ENCODE measurements around the gene ADGRE2.
"Not testable (repeated sequence)": the region's sequence is repeated elsewhere in the genome, so short reads cannot be mapped to it uniquely, and the experiment has no call there.

ADGRE2 gene

GRCh38 chr19:14785102-14785793 is 6.9 kb upstream of the ADGRE2 start:
- not testable (repeated sequence) for H3K36me3 Mint-ChIP-seq (ENCODE audit: low read depth); H3K9me3 Mint-ChIP-seq; H3K27me3 Mint-ChIP-seq (ENCODE audit: low read depth); H3K4me1 Mint-ChIP-seq (ENCODE audit: low read depth)
- peak; percentile 42 for DNase-seq (ENCODE audit: low spot score)
- Mint-ChIP-seq H3K4me3 (peak overlapping the region; percentile 36), H3K27ac (peak overlapping the region; percentile 18)

DNA sequence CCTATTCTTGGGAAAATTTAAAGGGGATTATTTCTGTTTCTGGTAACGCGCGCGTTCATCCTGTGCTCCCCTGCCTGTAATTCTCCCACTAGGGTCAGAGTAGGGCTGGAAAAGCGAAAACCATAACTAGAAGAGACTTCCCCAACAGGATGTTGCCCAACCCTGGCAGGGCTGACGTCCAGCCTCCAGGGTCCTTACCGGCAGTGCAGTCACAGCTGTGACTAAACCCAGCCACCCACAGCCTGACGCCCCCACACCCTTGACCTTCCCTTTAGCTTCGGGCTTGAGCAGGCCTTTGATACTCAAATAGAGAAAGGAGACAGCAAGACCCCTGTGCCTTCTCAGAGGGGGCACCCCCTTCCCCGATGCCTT is 6.4 kb upstream of the ADGRE2 start:
- not testable (repeated sequence) for H3K27ac Mint-ChIP-seq
- DNase-seq (ENCODE audit: low spot score), result peak; percentile 68

GRCh38 chr19:14783410-14783998 is 5.1 kb upstream of the ADGRE2 start:
- not testable (repeated sequence) for H3K27ac Mint-ChIP-seq; H3K4me1 Mint-ChIP-seq (ENCODE audit: low read depth); H3K9me3 Mint-ChIP-seq; H3K4me3 Mint-ChIP-seq; H3K27me3 Mint-ChIP-seq (ENCODE audit: low read depth); DNase-seq (ENCODE audit: low spot score); H3K36me3 Mint-ChIP-seq (ENCODE audit: low read depth)

More for the DNA sequence above, 6.4 kb upstream of the ADGRE2 start:
- not testable (repeated sequence) for H3K36me3 Mint-ChIP-seq (ENCODE audit: low read depth); H3K27me3 Mint-ChIP-seq (ENCODE audit: low read depth); H3K4me3 Mint-ChIP-seq; H3K9me3 Mint-ChIP-seq; H3K4me1 Mint-ChIP-seq (ENCODE audit: low read depth)

DNA sequence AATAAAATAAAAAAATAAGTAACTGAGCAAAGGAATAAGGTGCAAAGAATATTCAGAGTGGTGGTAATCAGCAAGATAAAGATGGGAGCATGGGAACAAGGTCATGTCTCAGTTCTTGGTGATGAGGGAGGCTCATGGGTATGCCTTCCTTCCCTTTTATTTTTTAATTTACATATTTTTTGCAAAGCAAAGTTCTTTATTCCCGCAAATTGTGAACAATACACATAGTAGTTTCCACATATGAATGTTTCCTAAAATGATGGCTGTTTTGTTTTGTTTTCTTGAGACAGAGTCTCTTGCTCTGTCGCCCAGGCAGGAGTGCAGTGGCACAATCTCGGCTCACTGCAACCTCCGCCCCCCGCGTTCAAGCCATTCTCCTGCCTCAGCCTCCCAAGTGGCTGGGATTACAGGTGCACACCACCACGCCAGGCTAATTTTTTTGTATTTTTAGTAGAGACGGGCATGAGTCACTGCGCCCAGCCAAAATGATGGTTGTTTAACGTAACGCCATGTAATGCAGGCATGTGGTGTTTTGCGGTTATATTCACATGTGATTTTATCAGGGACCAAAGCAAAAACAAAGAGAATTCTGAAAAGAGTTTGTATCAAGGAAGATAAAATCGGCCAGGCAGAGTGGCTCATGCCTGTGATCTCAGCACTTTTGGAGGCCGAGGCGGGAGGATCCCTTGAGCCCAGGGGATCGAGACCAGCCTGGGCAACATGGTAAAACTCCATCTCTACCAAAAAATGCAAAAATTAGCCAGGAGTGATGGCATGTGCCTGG is 4.5 kb upstream of the ADGRE2 start:
- Mint-ChIP-seq H3K9me3 (no peaks in the 10 kb centered on the region), H3K27me3 (ENCODE audit: low read depth) (no peaks in the 10 kb centered on the region)

DNA sequence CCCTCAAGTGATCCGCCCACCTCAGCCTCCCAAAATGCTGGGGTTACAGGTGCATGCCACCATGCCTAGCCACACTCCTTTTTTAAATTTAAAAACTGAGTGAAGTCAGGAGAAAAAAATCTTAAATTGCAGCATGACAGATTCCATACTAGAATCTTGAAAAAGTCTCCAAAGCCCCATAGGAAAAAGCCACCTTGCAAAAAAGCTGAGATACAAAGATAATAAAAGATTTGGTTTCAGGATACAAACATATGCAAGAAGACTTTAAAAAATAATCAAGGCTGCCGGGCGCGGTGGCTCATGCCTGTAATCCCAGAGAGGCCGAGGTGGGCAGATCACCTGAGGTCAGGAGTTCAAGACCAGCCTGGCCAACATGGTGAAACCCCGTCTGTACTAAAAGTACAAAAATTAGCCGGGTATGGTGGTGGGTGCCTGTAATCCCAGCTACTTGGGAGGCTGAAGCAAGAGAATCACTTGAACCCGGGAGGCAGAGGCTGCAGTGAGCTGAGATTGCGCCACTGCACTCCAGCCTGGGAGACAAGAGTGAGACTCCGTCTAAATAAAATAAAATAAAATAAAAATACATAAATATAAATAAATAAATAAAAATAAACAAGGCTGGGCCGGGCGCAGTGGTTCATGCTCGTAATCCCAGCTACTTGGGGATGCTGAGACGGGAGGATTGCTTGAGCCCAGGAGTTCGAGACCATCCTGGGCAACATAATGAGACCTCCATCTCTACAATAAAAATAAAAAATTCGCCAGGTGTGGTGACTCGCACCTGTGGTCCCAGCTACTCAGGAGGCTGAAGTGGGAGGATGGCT is 3.6 kb upstream of the ADGRE2 start:
- not testable (repeated sequence) for H3K27me3 Mint-ChIP-seq (ENCODE audit: low read depth); H3K36me3 Mint-ChIP-seq (ENCODE audit: low read depth); H3K4me3 Mint-ChIP-seq; H3K9me3 Mint-ChIP-seq; H3K27ac Mint-ChIP-seq; DNase-seq (ENCODE audit: low spot score); H3K4me1 Mint-ChIP-seq (ENCODE audit: low read depth)

More for the DNA sequence above, 4.5 kb upstream of the ADGRE2 start:
- no peak for DNase-seq (ENCODE audit: low spot score)
- no peak overlapping the region for H3K27ac Mint-ChIP-seq
- H3K4me3 Mint-ChIP-seq, result no peak overlapping the region
- peaks cover 10% of the 10 kb centered on the region for H3K4me1 Mint-ChIP-seq (ENCODE audit: low read depth)
- no peaks in the 10 kb centered on the region for H3K36me3 Mint-ChIP-seq (ENCODE audit: low read depth)

DNA sequence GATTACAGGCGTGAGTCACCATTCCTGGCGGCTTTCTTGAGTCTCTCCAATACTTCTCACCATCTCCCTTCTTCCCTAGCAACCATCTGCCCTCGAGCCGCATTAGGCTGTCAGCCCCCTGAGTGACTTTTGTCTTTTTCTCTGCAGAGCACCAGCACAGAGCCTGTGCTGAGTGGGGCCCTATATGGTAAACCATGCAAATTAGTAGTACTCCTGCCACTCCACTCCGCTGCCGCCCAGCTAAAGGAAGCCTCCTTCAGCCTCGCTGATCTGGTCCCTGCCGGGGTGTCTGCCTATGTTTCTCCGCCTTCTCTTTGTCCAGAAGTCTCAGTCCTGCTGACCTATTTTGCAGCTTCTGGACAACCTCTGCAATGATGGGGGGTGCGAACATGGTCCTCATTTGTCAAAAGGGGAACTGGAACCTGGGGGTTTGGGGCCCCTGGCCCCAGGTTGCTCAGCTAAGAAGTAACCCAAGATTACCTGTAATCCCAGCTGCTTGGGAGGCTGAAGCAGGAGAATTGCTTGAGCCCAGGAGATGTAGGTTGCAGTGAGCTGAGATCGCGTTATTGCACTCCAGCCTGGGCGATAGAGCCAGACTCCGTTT is 2.4 kb upstream of the ADGRE2 start:
- H3K36me3 Mint-ChIP-seq (ENCODE audit: low read depth); H3K4me3 Mint-ChIP-seq; H3K9me3 Mint-ChIP-seq; DNase-seq (ENCODE audit: low spot score); H3K27ac Mint-ChIP-seq: not testable (repeated sequence)
- Mint-ChIP-seq H3K4me1 (ENCODE audit: low read depth) (peaks cover 11% of the 10 kb centered on the region), H3K27me3 (ENCODE audit: low read depth) (peaks cover 16% of the 10 kb centered on the region)

- H3K27ac Mint-ChIP-seq, result no peak overlapping the region
- DNase-seq (ENCODE audit: low spot score), result no peak
- H3K36me3 Mint-ChIP-seq (ENCODE audit: low read depth), result no peaks in the 10 kb centered on the region
- H3K9me3 Mint-ChIP-seq, result no peaks in the 10 kb centered on the region
- no peak overlapping the region for H3K4me3 Mint-ChIP-seq
- peaks cover 16% of the 10 kb centered on the region for H3K27me3 Mint-ChIP-seq (ENCODE audit: low read depth)
- H3K4me1 Mint-ChIP-seq (ENCODE audit: low read depth), result peaks cover 3% of the 10 kb centered on the region
Measured at GRCh38 chr19:14779151-14779550, 791 bp upstream of the ADGRE2 start.

DNA sequence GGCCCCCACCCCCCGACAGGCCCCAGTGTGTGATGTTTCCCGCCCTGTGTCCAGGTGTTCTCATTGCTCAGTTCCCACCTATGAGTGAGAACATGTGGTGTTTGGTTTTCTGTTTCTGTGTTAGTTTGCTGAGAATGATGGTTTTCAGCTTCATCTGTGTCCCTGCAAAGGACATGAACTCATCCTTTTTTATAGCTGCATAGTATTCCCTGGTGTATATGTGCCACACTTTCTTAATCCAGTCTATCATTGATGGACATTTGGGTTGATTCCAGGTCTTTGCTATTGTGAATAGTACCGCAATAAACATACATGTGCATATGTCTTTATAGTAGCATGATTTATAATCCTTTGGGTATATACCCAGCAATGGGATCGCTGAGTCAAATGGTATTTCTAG is 715 bp downstream of the ADGRE2 start:
- peaks cover 16% of the 10 kb centered on the region for H3K27me3 Mint-ChIP-seq (ENCODE audit: low read depth)
- not testable (repeated sequence) for H3K4me1 Mint-ChIP-seq (ENCODE audit: low read depth); H3K4me3 Mint-ChIP-seq; H3K27ac Mint-ChIP-seq; H3K9me3 Mint-ChIP-seq; DNase-seq (ENCODE audit: low spot score); H3K36me3 Mint-ChIP-seq (ENCODE audit: low read depth)

DNA sequence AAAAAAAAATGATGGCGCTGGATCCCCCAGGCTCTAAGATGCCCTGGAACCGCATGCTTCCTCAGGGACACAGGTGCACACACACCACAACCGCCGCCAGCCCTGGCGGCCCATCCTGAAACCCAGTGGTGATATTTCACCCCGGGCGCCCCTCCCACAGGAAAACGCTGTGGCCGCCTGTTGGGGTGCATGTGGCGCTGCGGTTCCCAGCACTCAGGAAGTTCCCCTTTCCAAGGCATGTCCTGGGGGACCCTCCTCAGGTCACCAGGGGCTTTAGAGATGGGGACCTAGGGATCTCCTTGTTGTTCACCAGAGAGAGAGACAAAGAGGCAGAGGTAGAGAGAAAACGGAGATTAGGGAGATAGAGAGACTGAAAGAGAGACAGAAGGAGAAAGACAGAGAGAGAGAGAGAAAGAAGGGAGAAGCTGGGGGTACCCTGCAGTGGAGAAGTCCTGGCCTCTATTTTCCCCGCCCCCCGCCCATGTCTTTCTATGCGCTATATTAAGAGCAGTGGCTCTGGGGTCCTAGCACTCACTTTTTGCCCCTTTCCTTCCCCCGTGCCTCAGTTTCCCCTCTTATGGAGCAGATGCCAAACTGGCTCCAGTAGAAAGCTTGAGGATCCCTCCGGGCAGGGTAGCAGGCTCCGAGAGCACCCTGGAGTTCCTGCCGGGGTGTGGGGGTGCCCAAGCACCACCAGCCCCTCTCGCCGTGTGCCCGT is 2.3 kb downstream of the ADGRE2 start:
- Mint-ChIP-seq H3K27me3 (ENCODE audit: low read depth) (peaks cover 16% of the 10 kb centered on the region), H3K36me3 (ENCODE audit: low read depth) (no peaks in the 10 kb centered on the region), H3K27ac (no peak overlapping the region)

GRCh38 chr19:14775326-14775725 is 3.0 kb downstream of the ADGRE2 start:
- H3K27me3 Mint-ChIP-seq (ENCODE audit: low read depth), result peaks cover 16% of the 10 kb centered on the region
- not testable (repeated sequence) for H3K4me1 Mint-ChIP-seq (ENCODE audit: low read depth); H3K27ac Mint-ChIP-seq; H3K9me3 Mint-ChIP-seq; DNase-seq (ENCODE audit: low spot score); H3K36me3 Mint-ChIP-seq (ENCODE audit: low read depth)
- H3K4me3 Mint-ChIP-seq, result peak overlapping the region; percentile 57

More for the DNA sequence above, 2.3 kb downstream of the ADGRE2 start:
- Mint-ChIP-seq H3K9me3 (no peaks in the 10 kb centered on the region), H3K4me1 (ENCODE audit: low read depth) (peaks cover 3% of the 10 kb centered on the region), H3K4me3 (peak overlapping the region; percentile 57)
- DNase-seq (ENCODE audit: low spot score), result no peak

- no peak overlapping the region for H3K4me3 Mint-ChIP-seq
- no peaks in the 10 kb centered on the region for H3K36me3 Mint-ChIP-seq (ENCODE audit: low read depth)
- no peaks in the 10 kb centered on the region for H3K9me3 Mint-ChIP-seq
- H3K4me1 Mint-ChIP-seq (ENCODE audit: low read depth), result peaks cover 3% of the 10 kb centered on the region
- no peak overlapping the region for H3K27ac Mint-ChIP-seq
- peaks cover 16% of the 10 kb centered on the region for H3K27me3 Mint-ChIP-seq (ENCODE audit: low read depth)
- no peak for DNase-seq (ENCODE audit: low spot score)
Measured at GRCh38 chr19:14774373-14774772, 4.0 kb downstream of the ADGRE2 start.

- not testable (repeated sequence) for H3K4me3 Mint-ChIP-seq; H3K4me1 Mint-ChIP-seq (ENCODE audit: low read depth); H3K36me3 Mint-ChIP-seq (ENCODE audit: low read depth); H3K27ac Mint-ChIP-seq; DNase-seq (ENCODE audit: low spot score); H3K9me3 Mint-ChIP-seq
- H3K27me3 Mint-ChIP-seq (ENCODE audit: low read depth), result peaks cover 16% of the 10 kb centered on the region
Measured at GRCh38 chr19:14773722-14774121, 4.6 kb downstream of the ADGRE2 start.

- H3K27me3 Mint-ChIP-seq (ENCODE audit: low read depth), result peaks cover 16% of the 10 kb centered on the region
- H3K36me3 Mint-ChIP-seq (ENCODE audit: low read depth), result no peaks in the 10 kb centered on the region
- no peak for DNase-seq (ENCODE audit: low spot score)
- peaks cover 3% of the 10 kb centered on the region for H3K4me1 Mint-ChIP-seq (ENCODE audit: low read depth)
- H3K27ac Mint-ChIP-seq, result no peak overlapping the region
- no peaks in the 10 kb centered on the region for H3K9me3 Mint-ChIP-seq
- H3K4me3 Mint-ChIP-seq, result no peak overlapping the region
Measured at GRCh38 chr19:14772995-14773394, 5.4 kb downstream of the ADGRE2 start.

All from T-helper 2 cell treated with Interferon-gamma antibody and Interleukin-4, amounts not matched to agents 5 μg/mL and 100 μg/mL, for 36 hours (primary cell).